Suprapubic skin (tissue), 4 donors: ENCODE data around the gene FSCN2.

Experiments
- POLR2A ChIP-seq, 2 donors: fragments of 450-650 bp; IDR thresholded peaks; one replicate each; pipeline ENCODE4 v1.6.1; 2017; ENCODE audit warnings: antibody characterized with exemption in 2 of 2, mild to moderate bottlenecking in 2 of 2, moderate library complexity in 2 of 2
- POLR2AphosphoS5 ChIP-seq, 3 donors: sonication (generic); formaldehyde crosslinking; IDR thresholded peaks; one replicate each; pipeline ENCODE4 v1.6.1; 2017; ENCODE audit warnings: antibody characterized with exemption in 3 of 3
- TF ChIP-seq, protein P1 (sequence below), 2 donors: fragments of 200-600 bp in 1 of 2; fragments of 450-650 bp in 1 of 2; sonication (generic) in 1 of 2; IDR thresholded peaks; one replicate each; pipeline ENCODE4 v1.5.1; 2016 to 2019; ENCODE audit warnings: antibody characterized with exemption in 2 of 2, mild to moderate bottlenecking in 1 of 2, moderate library complexity in 1 of 2

DNA sequence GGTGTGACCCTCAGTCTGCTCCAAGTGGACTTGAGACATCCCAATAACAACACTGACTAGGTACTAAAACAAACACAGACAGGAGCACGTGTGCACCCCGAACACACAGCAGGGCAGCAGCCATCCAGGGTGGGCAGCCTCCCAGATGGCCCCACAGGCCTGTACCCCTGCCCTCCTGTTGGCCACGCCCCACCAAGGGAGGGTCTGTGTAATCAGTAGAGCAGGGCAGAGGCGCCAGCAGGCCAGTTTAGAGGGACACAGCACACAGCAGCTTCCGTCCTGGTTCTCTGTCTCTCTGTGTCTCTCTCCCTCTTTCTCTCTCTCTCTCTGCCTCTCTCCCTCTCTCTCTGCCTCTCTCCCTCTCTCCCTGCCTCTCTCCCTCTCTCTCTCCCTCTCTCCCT lies 37.0 kb upstream of the FSCN2 start:
- TF ChIP-seq POLR2A (IDR thresholded peaks at IDR 0.05) (no peak), POLR2AphosphoS5 (IDR thresholded peaks at IDR 0.05) (no peak)
- TF ChIP-seq, protein P1, sequence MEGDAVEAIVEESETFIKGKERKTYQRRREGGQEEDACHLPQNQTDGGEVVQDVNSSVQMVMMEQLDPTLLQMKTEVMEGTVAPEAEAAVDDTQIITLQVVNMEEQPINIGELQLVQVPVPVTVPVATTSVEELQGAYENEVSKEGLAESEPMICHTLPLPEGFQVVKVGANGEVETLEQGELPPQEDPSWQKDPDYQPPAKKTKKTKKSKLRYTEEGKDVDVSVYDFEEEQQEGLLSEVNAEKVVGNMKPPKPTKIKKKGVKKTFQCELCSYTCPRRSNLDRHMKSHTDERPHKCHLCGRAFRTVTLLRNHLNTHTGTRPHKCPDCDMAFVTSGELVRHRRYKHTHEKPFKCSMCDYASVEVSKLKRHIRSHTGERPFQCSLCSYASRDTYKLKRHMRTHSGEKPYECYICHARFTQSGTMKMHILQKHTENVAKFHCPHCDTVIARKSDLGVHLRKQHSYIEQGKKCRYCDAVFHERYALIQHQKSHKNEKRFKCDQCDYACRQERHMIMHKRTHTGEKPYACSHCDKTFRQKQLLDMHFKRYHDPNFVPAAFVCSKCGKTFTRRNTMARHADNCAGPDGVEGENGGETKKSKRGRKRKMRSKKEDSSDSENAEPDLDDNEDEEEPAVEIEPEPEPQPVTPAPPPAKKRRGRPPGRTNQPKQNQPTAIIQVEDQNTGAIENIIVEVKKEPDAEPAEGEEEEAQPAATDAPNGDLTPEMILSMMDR (IDR thresholded peaks at IDR 0.05): no peak
